Right lobe of liver (tissue), 6 donors: ENCODE measurements around the gene TSFM. TPM values are rescaled to one million over a fixed set of nuclear protein-coding genes. Genes with fewer than 3 reads are reported as not detected.

ENCODE experiments used
- ATAC-seq, 4 donors: fragments of 200-7000 bp; cut with Tn5 transposase; one replicate each; pipeline ENCODE4 v1.9.1; 2020; ENCODE audit warnings: mild to moderate bottlenecking in 4 of 4, moderate library complexity in 4 of 4
- DNase-seq, 3 donors: peaks; one replicate each; pipeline ENCODE4 v3.0.0-alpha.2; 2020
- H3K27ac ChIP-seq, 3 donors: fragments of 200-600 bp; one replicate each; pipeline ENCODE4 v1.8.0; 2022
- H3K27me3 ChIP-seq, 2 donors: fragments of 200-600 bp; one replicate each; pipeline ENCODE4 v1.8.0; 2022
- H3K36me3 ChIP-seq, 4 donors: fragments of 200-600 bp; sonication (generic) in 1 of 4; one replicate each; pipeline versions ENCODE4 v1.5.1 to v1.8.0; 2017 to 2022; ENCODE audit warnings: control low read depth in 1 of 4
- H3K4me1 ChIP-seq, 4 donors: fragments of 200-600 bp; sonication (generic) in 1 of 4; one replicate each; pipeline versions ENCODE4 v1.5.1 to v1.8.0; 2017 to 2022; ENCODE audit warnings: control low read depth in 1 of 4
- H3K4me3 ChIP-seq, 3 donors: fragments of 200-600 bp; one replicate each; pipeline ENCODE4 v1.8.0; 2022
- H3K9me3 ChIP-seq, 4 donors: fragments of 200-600 bp; sonication (generic) in 1 of 4; one replicate each; pipeline versions ENCODE4 v1.5.1 to v1.8.0; 2017 to 2022; ENCODE audit warnings: control low read depth in 1 of 4
- POLR2A ChIP-seq: fragments of 450-650 bp; IDR thresholded peaks from one replicate; pipeline ENCODE4 v1.6.1; 2017; ENCODE audit warnings: antibody characterized with exemption, mild to moderate bottlenecking
- WGBS: methylation state at CpG from one replicate; pipeline ENCODE4 v1.1.6; 2018; ENCODE audit warnings: low coverage, low lambda C conversion rate; ENCODE audit not compliant: insufficient coverage; ENCODE audit errors: missing lambda C conversion rate; 5-methylcytosine and 5-hydroxymethylcytosine counted together
- intact Hi-C, 2 donors: fragments of 100-400 bp; cut with DNase I; formaldehyde crosslinking; loops; one replicate each; pipeline versions ENCODE4 v1.11.2 to v1.14.1; 2022
- total RNA-seq, 6 experiments: library from RNA; depleted of rRNA in 2 of 6; stranded (reverse); fragments of >200 nt in 2 of 6; fragmentation: NEBNext Ultra II Directional in 3 of 6; extraction: Animal tissue kit (Norgen Biotek cat#: 25700) in 3 of 6; gene quantifications; one replicate each; pipeline versions ENCODE4 v1.1.0 to v1.2.4, GENCODE V29; 2016 to 2023
- TF ChIP-seq, protein P1 (sequence below), 4 donors: fragments of 200-600 bp in 3 of 4; fragments of 450-650 bp in 1 of 4; IDR thresholded peaks; one replicate each; pipeline versions ENCODE4 v1.5.1 to v1.8.0; 2016 to 2022; ENCODE audit warnings: antibody characterized with exemption in 4 of 4, mild to moderate bottlenecking in 2 of 4
- donor health status: DM: no; HTN: yes; CAD: no.
- donor health status: DM: no; HTN: no; CAD: no.
- donor health status: DM: no; HTN: no; CAD: no.
- donor health status: DM: no; HTN: yes; CAD: no.
- donor health status: DM: no; HTN: yes; CAD: no.

Gene TSFM
- total RNA-seq, 6 experiments from 2014 or later: 25.6 to 40.2 (median 30.9) TPM

- Histone ChIP-seq H3K4me1 (peaks cover 0 to 15% (median 3%) of the 10 kb centered on the region in 4 donors), H3K27me3 (no peaks in the 10 kb centered on the region), H3K27ac (no peak within 1 kb of the TSS), H3K4me3 (peak within 1 kb of the TSS; percentile 49 to 63 (median 56)), H3K9me3 (no peaks in the 10 kb centered on the region), H3K36me3 (no peaks in the 10 kb centered on the region)
- DNase-seq (peak; percentile 67 to 74 (median 69)), ATAC-seq (peak in 3 of 4 donors; percentile 1 to 11 (median 10))
- WGBS: under 1% methylated on average over 23 of the region's 41 CpGs
- intact Hi-C loops: no loop called here
- TF ChIP-seq POLR2A: no peak
- TF ChIP-seq, protein P1, sequence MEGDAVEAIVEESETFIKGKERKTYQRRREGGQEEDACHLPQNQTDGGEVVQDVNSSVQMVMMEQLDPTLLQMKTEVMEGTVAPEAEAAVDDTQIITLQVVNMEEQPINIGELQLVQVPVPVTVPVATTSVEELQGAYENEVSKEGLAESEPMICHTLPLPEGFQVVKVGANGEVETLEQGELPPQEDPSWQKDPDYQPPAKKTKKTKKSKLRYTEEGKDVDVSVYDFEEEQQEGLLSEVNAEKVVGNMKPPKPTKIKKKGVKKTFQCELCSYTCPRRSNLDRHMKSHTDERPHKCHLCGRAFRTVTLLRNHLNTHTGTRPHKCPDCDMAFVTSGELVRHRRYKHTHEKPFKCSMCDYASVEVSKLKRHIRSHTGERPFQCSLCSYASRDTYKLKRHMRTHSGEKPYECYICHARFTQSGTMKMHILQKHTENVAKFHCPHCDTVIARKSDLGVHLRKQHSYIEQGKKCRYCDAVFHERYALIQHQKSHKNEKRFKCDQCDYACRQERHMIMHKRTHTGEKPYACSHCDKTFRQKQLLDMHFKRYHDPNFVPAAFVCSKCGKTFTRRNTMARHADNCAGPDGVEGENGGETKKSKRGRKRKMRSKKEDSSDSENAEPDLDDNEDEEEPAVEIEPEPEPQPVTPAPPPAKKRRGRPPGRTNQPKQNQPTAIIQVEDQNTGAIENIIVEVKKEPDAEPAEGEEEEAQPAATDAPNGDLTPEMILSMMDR (IDR thresholded peaks at IDR 0.05): no peak
These were observed 28.0 kb upstream of the TSFM start, which contains the start of gene MARCHF9 for GRCh38 chr12:57754411-57755193. Gene MARCHF9, plus strand, starts transcription at chr12:57755103. Its CDS starts 426 bp downstream, at chr12:57755529.

DNA sequence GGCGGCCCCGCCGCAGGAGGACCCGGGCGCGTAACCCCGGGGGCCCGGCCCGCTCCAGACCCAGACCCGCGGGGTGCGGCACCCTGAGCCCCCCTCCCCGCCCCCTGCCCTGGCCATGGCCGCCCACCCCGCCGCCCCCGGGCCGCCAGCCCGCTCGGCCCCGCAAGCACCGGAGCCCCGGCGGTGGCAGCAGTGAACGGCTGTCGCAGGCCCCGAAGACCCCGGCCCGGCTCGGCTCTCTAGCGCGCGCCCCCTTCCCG is 27.5 kb upstream of the TSFM start:
- no peak for ATAC-seq
- Histone ChIP-seq H3K36me3 (no peaks in the 10 kb centered on the region), H3K27me3 (no peaks in the 10 kb centered on the region), H3K27ac (no peak overlapping the region), H3K9me3 (no peaks in the 10 kb centered on the region), H3K4me1 (peaks cover 0 to 15% (median 3%) of the 10 kb centered on the region in 4 donors), H3K4me3 (peak overlapping the region; percentile 49 to 63 (median 56))
- DNase-seq: no peak
- TF ChIP-seq, protein P1 (IDR thresholded peaks at IDR 0.05): no peak
- no peak for TF ChIP-seq POLR2A
- intact Hi-C loops: no loop called here
- WGBS: no CpG with 5 or more reads among the region's 34 CpGs

DNA sequence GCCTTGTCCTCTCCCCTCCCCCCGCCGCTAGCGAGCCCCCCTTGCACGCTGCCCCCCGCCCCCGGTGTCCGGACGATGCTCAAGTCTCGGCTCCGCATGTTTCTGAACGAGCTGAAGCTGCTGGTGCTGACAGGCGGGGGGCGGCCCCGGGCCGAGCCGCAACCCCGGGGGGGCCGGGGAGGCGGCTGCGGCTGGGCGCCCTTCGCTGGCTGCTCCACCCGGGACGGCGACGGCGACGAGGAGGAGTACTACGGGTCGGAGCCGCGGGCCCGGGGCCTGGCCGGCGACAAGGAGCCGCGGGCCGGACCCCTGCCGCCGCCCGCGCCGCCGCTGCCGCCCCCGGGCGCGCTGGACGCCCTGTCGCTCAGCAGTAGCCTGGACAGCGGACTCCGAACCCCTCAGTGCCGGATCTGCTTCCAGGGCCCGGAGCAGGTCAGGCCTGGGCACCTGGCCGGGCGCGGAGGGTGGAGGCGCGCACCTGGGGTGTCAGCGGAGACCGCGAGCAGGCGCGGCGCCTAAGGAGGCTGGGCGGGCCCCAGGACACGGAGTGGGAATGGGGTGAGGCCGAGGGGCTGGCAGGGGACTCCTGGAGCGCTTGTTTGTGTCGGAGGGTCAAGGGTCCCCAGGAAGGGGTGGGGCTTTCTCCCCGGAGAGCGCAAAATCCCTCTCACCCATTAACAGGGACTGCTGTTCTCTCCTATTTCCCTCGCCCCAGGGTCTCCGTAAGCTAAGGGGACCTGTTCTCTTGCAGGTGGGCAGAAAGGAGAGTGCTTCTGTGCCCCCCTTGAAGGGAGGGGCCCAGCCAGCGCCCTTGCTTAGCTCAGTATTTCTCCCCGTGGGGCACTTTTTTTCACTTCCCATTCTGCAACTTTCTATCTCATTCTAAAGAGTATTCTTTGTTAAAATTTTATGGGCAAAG is 26.9 kb upstream of the TSFM start:
- H3K36me3 ChIP-seq: no peaks in the 10 kb centered on the region
- no peaks in the 10 kb centered on the region for H3K9me3 ChIP-seq
- peak overlapping the region; percentile 49 to 63 (median 56) for H3K4me3 ChIP-seq
- no peak overlapping the region for H3K27ac ChIP-seq
- intact Hi-C loops: no loop called here
- TF ChIP-seq, protein P1 (IDR thresholded peaks at IDR 0.05): no peak
- TF ChIP-seq POLR2A: peak; percentile 24
- WGBS: 1% methylated on average over 7 of the region's 76 CpGs
- peak in 2 of 3 donors; percentile 57 to 67 for DNase-seq
- ATAC-seq: peak; percentile 1 to 8 (median 2)
- no peaks in the 10 kb centered on the region for H3K27me3 ChIP-seq
- H3K4me1 ChIP-seq: peaks cover 0 to 15% (median 3%) of the 10 kb centered on the region in 4 donors

DNA sequence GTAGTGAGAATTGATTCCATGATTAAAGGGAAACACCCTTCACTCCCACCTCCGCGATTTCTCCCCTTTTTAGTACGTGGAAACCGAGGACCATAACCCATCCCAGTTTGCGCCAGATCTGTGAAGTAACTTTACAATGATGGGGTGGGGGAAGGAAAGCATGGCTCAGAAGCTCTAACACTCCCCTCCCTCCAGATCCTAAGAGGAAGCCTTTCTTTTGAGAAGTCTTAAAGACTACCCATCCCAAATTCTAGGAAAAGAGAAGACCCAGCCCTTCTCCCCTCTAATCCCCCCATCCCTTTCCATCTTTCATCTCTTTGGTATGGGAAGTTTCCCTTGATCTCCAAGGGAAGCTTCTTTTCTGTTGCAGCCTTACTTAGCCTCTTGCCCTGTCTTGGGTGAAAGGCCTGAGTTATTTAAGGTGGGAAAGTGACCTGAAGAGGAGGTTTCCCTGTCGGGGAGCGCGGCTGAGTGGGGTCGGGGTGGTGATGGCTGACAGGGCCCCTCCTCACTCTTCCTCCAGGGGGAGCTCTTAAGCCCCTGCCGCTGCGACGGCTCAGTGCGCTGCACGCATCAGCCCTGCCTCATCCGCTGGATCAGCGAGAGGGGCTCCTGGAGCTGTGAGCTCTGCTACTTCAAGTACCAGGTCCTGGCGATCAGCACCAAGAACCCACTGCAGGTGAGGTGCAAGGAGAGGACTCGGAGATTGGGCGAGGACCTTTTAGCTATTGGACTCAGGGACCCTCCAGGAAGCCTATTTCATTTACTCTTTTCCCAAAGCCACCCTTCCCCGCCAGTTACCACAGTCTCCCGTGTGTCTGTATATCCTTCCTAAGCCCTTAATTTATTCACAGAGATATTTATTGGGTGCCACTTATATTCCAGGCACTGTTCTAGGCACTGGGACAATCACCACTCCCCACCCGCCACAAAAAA is 25.9 kb upstream of the TSFM start:
- Histone ChIP-seq H3K4me3 (peak overlapping the region; percentile 49 to 63 (median 56)), H3K9me3 (no peaks in the 10 kb centered on the region), H3K36me3 (no peaks in the 10 kb centered on the region), H3K4me1 (peaks cover 0 to 15% (median 0%) of the 10 kb centered on the region in 4 donors), H3K27me3 (no peaks in the 10 kb centered on the region), H3K27ac (no peak overlapping the region)
- no peak for ATAC-seq
- intact Hi-C loops: no loop called here
- TF ChIP-seq, protein P1 (IDR thresholded peaks at IDR 0.05): peak; percentile 27 to 57 (median 49)
- no peak for TF ChIP-seq POLR2A
- 42% methylated on average over 11 of the region's 22 CpGs for WGBS
- DNase-seq: peak in 1 of 3 donors; percentile 52
